ENCODE results near the gene KLHL20.
"Not testable (repeated sequence)": the region's sequence is repeated elsewhere in the genome, so short reads cannot be mapped to it uniquely, and the experiment has no call there.

Gene KLHL20

DNA sequence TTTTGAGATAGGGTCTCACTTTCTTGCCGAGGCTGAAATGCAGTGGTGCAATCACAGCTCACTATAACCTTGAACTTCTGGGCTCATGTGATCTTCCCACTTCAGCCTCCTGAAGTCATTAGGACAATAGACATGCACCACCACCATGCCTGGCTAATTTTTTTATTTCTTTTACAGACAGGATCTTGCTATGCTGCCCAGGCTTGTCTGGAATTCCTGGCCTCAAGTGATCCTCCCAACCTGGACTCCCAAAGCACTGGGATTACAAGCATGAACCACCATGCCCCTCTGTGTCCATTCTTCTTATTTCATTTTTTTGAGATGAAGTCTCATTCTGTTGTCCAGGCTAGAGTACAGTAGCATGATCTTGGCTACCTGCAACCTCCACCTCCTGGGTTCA lies 12.0 kb upstream of the KLHL20 start:
- H3K27me3 ChIP-seq (ENCODE audit: control insufficient read depth, insufficient read depth, low read length) = no peaks in the 10 kb centered on the region
- H3K9ac ChIP-seq (ENCODE audit: low read depth, low read length) = no peak overlapping the region
- H3K9me3 ChIP-seq (ENCODE audit: control insufficient read depth, insufficient read depth, low read length) = no peaks in the 10 kb centered on the region
- no peak overlapping the region for H3K4me3 ChIP-seq (ENCODE audit: low read depth, low read length)
- no peaks in the 10 kb centered on the region for H3K36me3 ChIP-seq (ENCODE audit: control insufficient read depth, insufficient read depth, low read length)
- no peaks in the 10 kb centered on the region for H3K4me1 ChIP-seq (ENCODE audit: control insufficient read depth, insufficient read depth, low read length)

- no peaks in the 10 kb centered on the region for H3K9me3 ChIP-seq (ENCODE audit: control insufficient read depth, insufficient read depth, low read length)
- H3K4me1 ChIP-seq (ENCODE audit: control insufficient read depth, insufficient read depth, low read length) = no peaks in the 10 kb centered on the region
- H3K27me3 ChIP-seq (ENCODE audit: control insufficient read depth, insufficient read depth, low read length) = peaks cover 7% of the 10 kb centered on the region
Observed at GRCh38 chr1:173705117-173705516, 9.7 kb upstream of the KLHL20 start.

DNA sequence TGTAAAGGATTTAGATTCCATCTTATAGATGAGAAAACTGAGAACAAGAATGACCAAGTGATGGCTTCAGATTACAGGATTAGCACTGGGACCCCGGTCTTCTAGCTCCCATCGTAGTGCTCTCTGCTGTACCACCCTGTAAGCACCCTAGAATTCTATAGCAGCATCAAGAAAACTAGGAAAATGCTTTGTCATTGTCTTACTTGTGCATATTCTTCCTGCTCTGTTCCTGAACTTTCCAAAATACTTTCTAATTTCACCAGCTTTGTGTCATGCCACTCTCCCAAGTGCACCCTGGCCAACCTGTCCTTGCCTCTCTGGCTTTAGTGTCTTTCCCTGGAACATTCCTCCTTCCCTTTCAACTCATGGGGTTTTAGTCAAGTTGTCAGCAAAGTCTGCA lies 6.0 kb upstream of the KLHL20 start:
- Histone ChIP-seq H3K27me3 (ENCODE audit: control insufficient read depth, insufficient read depth, low read length) (peaks cover 18% of the 10 kb centered on the region), H3K4me1 (ENCODE audit: control insufficient read depth, insufficient read depth, low read length) (no peaks in the 10 kb centered on the region), H3K36me3 (ENCODE audit: control insufficient read depth, insufficient read depth, low read length) (no peaks in the 10 kb centered on the region), H3K4me3 (ENCODE audit: low read depth, low read length) (no peak overlapping the region), H3K9ac (ENCODE audit: low read depth, low read length) (no peak overlapping the region), H3K9me3 (ENCODE audit: control insufficient read depth, insufficient read depth, low read length) (no peaks in the 10 kb centered on the region)

More at GRCh38 chr1:173705117-173705516, 9.7 kb upstream of the KLHL20 start:
- no peak overlapping the region for H3K4me3 ChIP-seq (ENCODE audit: low read depth, low read length)
- no peak overlapping the region for H3K9ac ChIP-seq (ENCODE audit: low read depth, low read length)
- no peaks in the 10 kb centered on the region for H3K36me3 ChIP-seq (ENCODE audit: control insufficient read depth, insufficient read depth, low read length)

GRCh38 chr1:173714441-173714758 lies 381 bp upstream of the KLHL20 start:
- Histone ChIP-seq H3K9ac (ENCODE audit: low read depth, low read length) (no peak overlapping the region), H3K27me3 (ENCODE audit: control insufficient read depth, insufficient read depth, low read length) (peaks cover 13% of the 10 kb centered on the region), H3K36me3 (ENCODE audit: control insufficient read depth, insufficient read depth, low read length) (no peaks in the 10 kb centered on the region), H3K4me1 (ENCODE audit: control insufficient read depth, insufficient read depth, low read length) (peaks cover 3% of the 10 kb centered on the region), H3K9me3 (ENCODE audit: control insufficient read depth, insufficient read depth, low read length) (no peaks in the 10 kb centered on the region), H3K4me3 (ENCODE audit: low read depth, low read length) (peak overlapping the region; percentile 84)

DNA sequence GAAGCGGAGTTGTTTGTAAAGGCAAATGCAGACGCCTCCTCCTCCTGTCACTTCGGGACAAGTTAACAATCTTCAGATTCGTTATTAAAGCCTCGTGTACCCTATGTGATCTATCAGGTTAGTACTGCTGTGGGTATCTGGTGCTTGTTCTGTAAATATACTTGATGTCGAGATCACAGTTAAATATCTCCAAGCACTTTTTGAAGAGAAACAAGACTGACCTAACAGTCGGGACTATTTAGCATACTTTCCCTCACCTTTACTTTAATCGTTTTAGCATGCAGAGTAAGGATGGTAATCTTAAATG lies 710 bp downstream of the KLHL20 start:
- Histone ChIP-seq H3K4me1 (ENCODE audit: control insufficient read depth, insufficient read depth, low read length) (peaks cover 3% of the 10 kb centered on the region), H3K9ac (ENCODE audit: low read depth, low read length) (peak overlapping the region; percentile 38), H3K27me3 (ENCODE audit: control insufficient read depth, insufficient read depth, low read length) (peaks cover 10% of the 10 kb centered on the region), H3K36me3 (ENCODE audit: control insufficient read depth, insufficient read depth, low read length) (no peaks in the 10 kb centered on the region), H3K4me3 (ENCODE audit: low read depth, low read length) (peak overlapping the region; percentile 84), H3K9me3 (ENCODE audit: control insufficient read depth, insufficient read depth, low read length) (no peaks in the 10 kb centered on the region)

DNA sequence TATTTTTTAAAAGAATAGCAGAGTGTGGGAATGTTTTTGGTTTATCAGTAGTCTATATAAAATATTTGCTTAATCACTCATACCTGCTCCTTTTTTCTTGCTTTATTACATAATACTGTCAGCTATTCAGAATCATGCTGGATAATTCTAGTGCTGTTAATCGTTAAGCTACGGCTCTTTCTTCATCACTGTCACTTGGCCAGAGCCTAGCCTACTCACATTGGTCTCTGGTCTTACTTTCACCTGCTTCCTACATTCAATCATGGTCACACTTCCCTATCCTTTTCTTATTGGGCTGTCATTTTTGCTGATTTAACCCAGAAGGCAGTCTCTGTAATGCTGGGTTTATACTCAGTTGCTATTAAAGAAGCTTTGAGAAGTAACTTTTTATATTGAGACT lies 2.5 kb downstream of the KLHL20 start:
- Histone ChIP-seq H3K27me3 (ENCODE audit: control insufficient read depth, insufficient read depth, low read length) (peaks cover 5% of the 10 kb centered on the region), H3K36me3 (ENCODE audit: control insufficient read depth, insufficient read depth, low read length) (no peaks in the 10 kb centered on the region), H3K9ac (ENCODE audit: low read depth, low read length) (no peak overlapping the region), H3K4me3 (ENCODE audit: low read depth, low read length) (no peak overlapping the region), H3K4me1 (ENCODE audit: control insufficient read depth, insufficient read depth, low read length) (peaks cover 3% of the 10 kb centered on the region), H3K9me3 (ENCODE audit: control insufficient read depth, insufficient read depth, low read length) (no peaks in the 10 kb centered on the region)

- H3K4me1 ChIP-seq (ENCODE audit: control insufficient read depth, insufficient read depth, low read length); H3K9ac ChIP-seq (ENCODE audit: low read depth, low read length); H3K4me3 ChIP-seq (ENCODE audit: low read depth, low read length); H3K9me3 ChIP-seq (ENCODE audit: control insufficient read depth, insufficient read depth, low read length); H3K27me3 ChIP-seq (ENCODE audit: control insufficient read depth, insufficient read depth, low read length); H3K36me3 ChIP-seq (ENCODE audit: control insufficient read depth, insufficient read depth, low read length): not testable (repeated sequence)
Observed at GRCh38 chr1:173731331-173731730, 16.6 kb downstream of the KLHL20 start.

DNA sequence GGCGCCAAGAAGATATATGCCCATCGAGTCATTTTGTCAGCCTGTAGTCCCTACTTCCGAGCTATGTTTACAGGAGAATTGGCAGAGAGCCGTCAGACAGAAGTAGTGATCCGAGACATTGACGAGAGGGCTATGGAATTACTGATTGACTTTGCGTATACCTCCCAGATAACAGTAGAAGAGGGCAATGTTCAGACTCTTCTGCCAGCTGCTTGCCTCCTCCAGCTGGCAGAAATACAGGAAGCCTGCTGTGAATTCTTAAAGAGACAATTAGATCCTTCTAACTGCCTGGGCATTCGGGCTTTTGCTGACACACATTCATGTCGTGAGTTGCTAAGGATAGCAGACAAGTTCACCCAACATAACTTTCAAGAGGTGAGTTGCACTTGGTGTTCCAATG lies 19.1 kb downstream of the KLHL20 start:
- Histone ChIP-seq H3K27me3 (ENCODE audit: control insufficient read depth, insufficient read depth, low read length) (no peaks in the 10 kb centered on the region), H3K9ac (ENCODE audit: low read depth, low read length) (no peak overlapping the region), H3K4me1 (ENCODE audit: control insufficient read depth, insufficient read depth, low read length) (no peaks in the 10 kb centered on the region), H3K4me3 (ENCODE audit: low read depth, low read length) (no peak overlapping the region), H3K9me3 (ENCODE audit: control insufficient read depth, insufficient read depth, low read length) (no peaks in the 10 kb centered on the region), H3K36me3 (ENCODE audit: control insufficient read depth, insufficient read depth, low read length) (no peaks in the 10 kb centered on the region)

DNA sequence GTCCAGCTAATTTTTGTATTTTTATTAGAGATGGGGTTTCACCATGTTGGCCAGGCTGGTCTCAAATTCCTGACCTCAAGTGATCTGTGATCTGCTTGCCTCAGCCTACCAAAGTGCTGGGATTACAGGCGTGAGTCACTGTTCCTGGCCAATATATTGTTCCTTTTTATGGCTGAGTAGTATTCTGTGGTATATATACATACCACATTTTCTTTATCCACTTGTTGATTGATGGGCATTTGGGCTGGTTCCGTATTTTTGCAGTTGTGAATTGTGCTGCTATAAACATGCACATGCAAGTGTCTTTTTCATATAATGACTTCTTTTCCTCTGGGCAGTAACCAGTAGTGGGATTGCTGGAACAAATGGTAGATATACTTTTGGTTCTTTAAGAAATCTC lies 21.3 kb downstream of the KLHL20 start:
- not testable (repeated sequence) for H3K27me3 ChIP-seq (ENCODE audit: control insufficient read depth, insufficient read depth, low read length); H3K4me3 ChIP-seq (ENCODE audit: low read depth, low read length); H3K9me3 ChIP-seq (ENCODE audit: control insufficient read depth, insufficient read depth, low read length); H3K9ac ChIP-seq (ENCODE audit: low read depth, low read length); H3K4me1 ChIP-seq (ENCODE audit: control insufficient read depth, insufficient read depth, low read length); H3K36me3 ChIP-seq (ENCODE audit: control insufficient read depth, insufficient read depth, low read length)

DNA sequence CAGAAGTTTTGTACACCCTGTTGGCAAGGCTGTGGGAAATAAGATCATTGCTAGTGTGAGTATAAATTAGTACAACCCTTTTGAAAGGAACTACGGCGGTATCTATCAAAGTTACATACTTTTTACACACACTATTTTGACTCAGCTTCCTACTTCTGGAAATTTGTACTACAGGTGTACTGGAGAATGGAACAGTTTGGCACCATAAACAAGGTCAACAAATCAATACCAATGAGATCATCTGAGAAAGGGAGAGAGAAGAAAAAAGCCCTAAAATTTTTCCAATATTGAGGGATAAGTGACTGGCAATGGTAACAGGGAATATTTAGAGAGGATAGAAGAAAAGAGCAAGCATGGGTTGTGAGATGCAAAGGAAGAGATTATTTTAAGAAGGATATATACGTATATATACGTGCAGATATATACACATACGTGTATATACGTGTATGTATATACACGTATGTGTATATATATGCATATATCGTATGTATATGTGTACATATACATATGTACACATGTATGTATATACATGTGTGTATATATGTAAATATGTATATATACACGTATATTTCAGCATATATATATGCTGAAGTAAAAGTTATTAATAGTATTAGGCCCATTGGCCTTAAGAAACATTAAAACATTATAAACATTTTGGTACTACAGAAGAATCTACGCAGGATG lies 27.6 kb downstream of the KLHL20 start:
- Histone ChIP-seq H3K9ac (ENCODE audit: low read depth, low read length) (no peak overlapping the region), H3K27me3 (ENCODE audit: control insufficient read depth, insufficient read depth, low read length) (no peaks in the 10 kb centered on the region)

DNA sequence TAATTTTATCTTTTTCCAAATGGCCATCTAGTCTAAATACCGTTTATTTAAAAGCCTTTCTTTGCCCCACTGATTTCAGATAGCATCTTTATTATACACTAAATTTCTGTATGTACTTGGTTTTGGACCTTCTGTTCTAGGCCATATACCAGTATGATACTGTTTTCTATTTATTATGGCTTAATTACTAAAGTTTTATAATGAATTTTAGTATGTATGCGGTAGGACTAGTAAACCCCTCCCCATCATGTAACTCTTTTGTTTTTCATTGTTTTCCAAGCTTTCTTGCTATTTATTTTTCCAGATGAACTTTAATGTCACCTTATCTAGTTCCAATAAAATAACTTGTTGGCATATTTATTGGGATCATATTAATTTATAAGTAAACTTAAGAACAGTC lies 29.9 kb downstream of the KLHL20 start:
- Histone ChIP-seq H3K9me3 (ENCODE audit: control insufficient read depth, insufficient read depth, low read length) (no peaks in the 10 kb centered on the region), H3K4me1 (ENCODE audit: control insufficient read depth, insufficient read depth, low read length) (no peaks in the 10 kb centered on the region), H3K36me3 (ENCODE audit: control insufficient read depth, insufficient read depth, low read length) (no peaks in the 10 kb centered on the region), H3K9ac (ENCODE audit: low read depth, low read length) (no peak overlapping the region), H3K4me3 (ENCODE audit: low read depth, low read length) (no peak overlapping the region), H3K27me3 (ENCODE audit: control insufficient read depth, insufficient read depth, low read length) (no peaks in the 10 kb centered on the region)

More for the DNA sequence above, 27.6 kb downstream of the KLHL20 start:
- Histone ChIP-seq H3K36me3 (ENCODE audit: control insufficient read depth, insufficient read depth, low read length) (no peaks in the 10 kb centered on the region), H3K4me1 (ENCODE audit: control insufficient read depth, insufficient read depth, low read length) (no peaks in the 10 kb centered on the region), H3K4me3 (ENCODE audit: low read depth, low read length) (no peak overlapping the region), H3K9me3 (ENCODE audit: control insufficient read depth, insufficient read depth, low read length) (no peaks in the 10 kb centered on the region)

GRCh38 chr1:173749137-173749536 lies 34.4 kb downstream of the KLHL20 start:
- Histone ChIP-seq H3K36me3 (ENCODE audit: control insufficient read depth, insufficient read depth, low read length) (no peaks in the 10 kb centered on the region), H3K9ac (ENCODE audit: low read depth, low read length) (no peak overlapping the region), H3K9me3 (ENCODE audit: control insufficient read depth, insufficient read depth, low read length) (no peaks in the 10 kb centered on the region), H3K4me3 (ENCODE audit: low read depth, low read length) (no peak overlapping the region), H3K27me3 (ENCODE audit: control insufficient read depth, insufficient read depth, low read length) (no peaks in the 10 kb centered on the region), H3K4me1 (ENCODE audit: control insufficient read depth, insufficient read depth, low read length) (no peaks in the 10 kb centered on the region)

DNA sequence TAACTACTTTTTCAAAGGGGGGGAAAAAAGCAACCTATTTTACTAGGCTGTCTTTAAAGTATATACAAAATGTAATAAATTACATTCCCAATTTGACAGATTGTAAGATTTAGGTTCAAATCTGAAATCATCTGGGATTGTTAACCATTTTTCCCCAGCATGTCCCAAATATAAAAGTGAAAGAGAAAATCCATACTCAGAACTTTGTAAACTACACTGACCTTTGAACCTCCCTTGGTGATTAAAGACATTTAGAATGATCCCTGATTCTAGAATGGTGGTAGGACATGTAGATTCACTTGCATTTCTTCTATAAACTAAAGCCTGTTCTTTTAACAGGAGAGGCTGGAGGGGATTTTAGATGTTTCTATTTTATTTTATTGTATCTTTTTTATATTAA lies 39.0 kb downstream of the KLHL20 start:
- H3K9me3 ChIP-seq (ENCODE audit: control insufficient read depth, insufficient read depth, low read length) = no peaks in the 10 kb centered on the region
- H3K27me3 ChIP-seq (ENCODE audit: control insufficient read depth, insufficient read depth, low read length) = no peaks in the 10 kb centered on the region
- peaks cover 9% of the 10 kb centered on the region for H3K36me3 ChIP-seq (ENCODE audit: control insufficient read depth, insufficient read depth, low read length)
- no peak overlapping the region for H3K4me3 ChIP-seq (ENCODE audit: low read depth, low read length)
- no peaks in the 10 kb centered on the region for H3K4me1 ChIP-seq (ENCODE audit: control insufficient read depth, insufficient read depth, low read length)
- H3K9ac ChIP-seq (ENCODE audit: low read depth, low read length) = no peak overlapping the region

Measured in iPS-15b (cell line).